Omental fat pad (tissue), 4 donors: ENCODE data around the gene NTM. TPM values are rescaled to one million over a fixed set of nuclear protein-coding genes. Genes with fewer than 3 reads are reported as not detected.
"Not testable (repeated sequence)": the region's sequence is repeated elsewhere in the genome, so short reads cannot be mapped to it uniquely, and the experiment has no call there.

Experiments
- ATAC-seq: fragments of 150-250 bp; one replicate; pipeline ENCODE4 v1.9.1; 2016; ENCODE audit warnings: mild to moderate bottlenecking, moderate library complexity; ENCODE audit not compliant: low FRiP score
- DNase-seq: peaks from one replicate; pipeline ENCODE4 v3.0.0-alpha.2; 2019; ENCODE audit warnings: low spot score
- CTCF ChIP-seq, 3 donors: fragments of 450-650 bp; IDR thresholded peaks; one replicate each; pipeline ENCODE4 v1.5.1; 2016 to 2017; ENCODE audit warnings: antibody characterized with exemption in 3 of 3, mild to moderate bottlenecking in 3 of 3, moderate library complexity in 2 of 3
- total RNA-seq, 4 donors: library from RNA; depleted of rRNA; stranded (reverse); fragments of >200 nt; gene quantifications; one replicate each; pipeline ENCODE4 v1.1.0, GENCODE V29; 2016

NTM gene
- total RNA-seq, 4 donors from 2014 or later, result 0.56 to 5.5 (median 2.4) TPM

- ATAC-seq (no peak), DNase-seq (no peak)
- TF ChIP-seq CTCF (IDR thresholded peaks at IDR 0.05), result no peak
Observed at GRCh38 chr11:131331546-131331945, 38.9 kb upstream of the NTM start.

- TF ChIP-seq CTCF (IDR thresholded peaks at IDR 0.05), result no peak
- ATAC-seq, result no peak
- DNase-seq, result no peak
Observed at GRCh38 chr11:131334601-131335000, 35.8 kb upstream of the NTM start.

- DNase-seq, result not testable (repeated sequence)
Observed at GRCh38 chr11:131341900-131342299, 28.5 kb upstream of the NTM start.

GRCh38 chr11:131342442-131342841 is 28.0 kb upstream of the NTM start:
- not testable (repeated sequence) for DNase-seq, ATAC-seq

More at GRCh38 chr11:131341900-131342299, 28.5 kb upstream of the NTM start:
- not testable (repeated sequence) for ATAC-seq

- no peak for TF ChIP-seq CTCF (IDR thresholded peaks at IDR 0.05)
- DNase-seq (no peak), ATAC-seq (no peak)
Observed at GRCh38 chr11:131345406-131345805, 25.0 kb upstream of the NTM start.

GRCh38 chr11:131349368-131350086 is 20.9 kb upstream of the NTM start:
- no peak for ATAC-seq
- DNase-seq, result no peak
- TF ChIP-seq CTCF (IDR thresholded peaks at IDR 0.05), result no peak

- DNase-seq (no peak), ATAC-seq (no peak)
- TF ChIP-seq CTCF (IDR thresholded peaks at IDR 0.05), result no peak
Observed at GRCh38 chr11:131350872-131351271, 19.5 kb upstream of the NTM start.

GRCh38 chr11:131351848-131352247 is 18.6 kb upstream of the NTM start:
- DNase-seq (no peak), ATAC-seq (no peak)
- TF ChIP-seq CTCF (IDR thresholded peaks at IDR 0.05), result no peak
